HG02763 (cell line): ENCODE data around the gene SATB1.
"Not testable (repeated sequence)": the region's sequence is repeated elsewhere in the genome, so short reads cannot be mapped to it uniquely, and the experiment has no call there.

ENCODE experiments used
- ATAC-seq: cut with Tn5 transposase; IDR thresholded peaks from one replicate; pipeline ENCODE4 v1.9.1; 2021; ENCODE audit warnings: mild to moderate bottlenecking, moderate library complexity; ENCODE audit not compliant: unreplicated experiment

SATB1 gene

GRCh38 chr3:18424729-18425640 is at the start of gene SATB1:
SATB1 (minus strand) TSS chr3:18425339; CDS start chr3:18420967, 4,372 bp downstream.
- ATAC-seq, result peak; percentile 48

GRCh38 chr3:18474202-18474601 is 49.1 kb upstream of the SATB1 start:
- no peak for ATAC-seq

- ATAC-seq, result no peak
Observed at GRCh38 chr3:18469775-18470174, 44.6 kb upstream of the SATB1 start.

GRCh38 chr3:18466136-18466535 is 41.0 kb upstream of the SATB1 start:
- no peak for ATAC-seq

- no peak for ATAC-seq
Observed at GRCh38 chr3:18454766-18455165, 29.6 kb upstream of the SATB1 start.

- not testable (repeated sequence) for ATAC-seq
Observed at GRCh38 chr3:18449618-18450017, 24.5 kb upstream of the SATB1 start.

- ATAC-seq, result no peak
Observed at GRCh38 chr3:18447720-18448119, 22.6 kb upstream of the SATB1 start.

- no peak for ATAC-seq
Observed at GRCh38 chr3:18446149-18446825, 21.1 kb upstream of the SATB1 start.

- ATAC-seq, result no peak
Observed at GRCh38 chr3:18445401-18446148, 20.4 kb upstream of the SATB1 start.

- ATAC-seq, result peak; percentile 88
Observed at GRCh38 chr3:18444595-18445400, 19.7 kb upstream of the SATB1 start.

- ATAC-seq, result no peak
Observed at GRCh38 chr3:18443665-18444594, 18.8 kb upstream of the SATB1 start.

GRCh38 chr3:18442756-18443664 is 17.9 kb upstream of the SATB1 start:
- ATAC-seq, result no peak

- ATAC-seq, result no peak
Observed at GRCh38 chr3:18441551-18441950, 16.4 kb upstream of the SATB1 start.

GRCh38 chr3:18440066-18440722 is 15.1 kb upstream of the SATB1 start:
- ATAC-seq, result no peak

GRCh38 chr3:18439281-18439680 is 14.1 kb upstream of the SATB1 start:
- ATAC-seq, result no peak

GRCh38 chr3:18438586-18438985 is 13.4 kb upstream of the SATB1 start:
- ATAC-seq, result no peak

GRCh38 chr3:18436213-18436612 is 11.1 kb upstream of the SATB1 start:
- no peak for ATAC-seq

- ATAC-seq, result no peak
Observed at GRCh38 chr3:18434711-18435110, 9.6 kb upstream of the SATB1 start.
